HL-60 (cell line): ENCODE measurements around the gene POLR1B.

Experiments
- TF ChIP-seq, protein P1 (sequence below): IDR thresholded peaks from 2 replicates; pipeline ENCODE4 v1.6.1; 2012; ENCODE audit warnings: low read depth; ENCODE audit not compliant: insufficient replicate concordance
- TF ChIP-seq, protein P2 (sequence below): IDR thresholded peaks from one replicate; pipeline ENCODE4 v1.5.1; 2011; ENCODE audit warnings: low read length, control low read depth, inconsistent platforms; ENCODE audit not compliant: insufficient read depth

DNA sequence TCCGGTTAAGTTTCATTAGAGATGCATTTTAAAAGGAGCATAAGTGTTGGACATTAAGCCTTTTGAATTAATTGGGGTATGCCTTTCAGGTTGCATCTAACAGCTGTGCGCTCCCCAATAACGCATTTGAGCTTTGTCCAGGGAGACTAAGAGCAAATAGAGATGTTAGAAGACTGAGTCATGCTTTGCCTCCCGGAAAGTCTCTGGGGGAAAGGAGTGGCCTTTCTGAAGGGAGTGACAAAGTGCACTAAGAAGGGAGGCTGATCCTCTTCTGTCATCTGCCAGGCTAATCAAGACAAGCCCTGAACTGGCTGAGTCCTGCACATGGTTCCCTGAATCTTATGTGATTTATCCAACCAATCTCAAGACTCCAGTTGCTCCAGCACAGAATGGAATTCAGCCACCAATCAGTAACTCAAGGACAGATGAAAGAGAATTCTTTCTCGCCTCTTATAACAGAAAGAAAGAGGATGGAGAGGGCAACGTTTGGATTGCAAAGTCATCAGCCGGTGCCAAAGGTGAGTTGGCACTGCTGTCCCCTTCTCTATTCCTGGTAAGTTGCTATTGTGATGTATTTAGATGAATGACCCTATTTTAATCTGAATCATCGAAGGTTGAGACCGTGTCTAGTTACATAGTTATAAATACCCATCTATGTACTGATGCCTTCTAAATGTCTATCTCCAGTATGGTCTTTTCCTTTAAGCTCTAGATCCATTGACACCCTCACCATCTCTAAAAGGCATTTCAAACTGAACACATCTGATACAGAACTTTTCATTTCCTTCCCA is 48.2 kb upstream of the POLR1B start:
- TF ChIP-seq, protein P1, sequence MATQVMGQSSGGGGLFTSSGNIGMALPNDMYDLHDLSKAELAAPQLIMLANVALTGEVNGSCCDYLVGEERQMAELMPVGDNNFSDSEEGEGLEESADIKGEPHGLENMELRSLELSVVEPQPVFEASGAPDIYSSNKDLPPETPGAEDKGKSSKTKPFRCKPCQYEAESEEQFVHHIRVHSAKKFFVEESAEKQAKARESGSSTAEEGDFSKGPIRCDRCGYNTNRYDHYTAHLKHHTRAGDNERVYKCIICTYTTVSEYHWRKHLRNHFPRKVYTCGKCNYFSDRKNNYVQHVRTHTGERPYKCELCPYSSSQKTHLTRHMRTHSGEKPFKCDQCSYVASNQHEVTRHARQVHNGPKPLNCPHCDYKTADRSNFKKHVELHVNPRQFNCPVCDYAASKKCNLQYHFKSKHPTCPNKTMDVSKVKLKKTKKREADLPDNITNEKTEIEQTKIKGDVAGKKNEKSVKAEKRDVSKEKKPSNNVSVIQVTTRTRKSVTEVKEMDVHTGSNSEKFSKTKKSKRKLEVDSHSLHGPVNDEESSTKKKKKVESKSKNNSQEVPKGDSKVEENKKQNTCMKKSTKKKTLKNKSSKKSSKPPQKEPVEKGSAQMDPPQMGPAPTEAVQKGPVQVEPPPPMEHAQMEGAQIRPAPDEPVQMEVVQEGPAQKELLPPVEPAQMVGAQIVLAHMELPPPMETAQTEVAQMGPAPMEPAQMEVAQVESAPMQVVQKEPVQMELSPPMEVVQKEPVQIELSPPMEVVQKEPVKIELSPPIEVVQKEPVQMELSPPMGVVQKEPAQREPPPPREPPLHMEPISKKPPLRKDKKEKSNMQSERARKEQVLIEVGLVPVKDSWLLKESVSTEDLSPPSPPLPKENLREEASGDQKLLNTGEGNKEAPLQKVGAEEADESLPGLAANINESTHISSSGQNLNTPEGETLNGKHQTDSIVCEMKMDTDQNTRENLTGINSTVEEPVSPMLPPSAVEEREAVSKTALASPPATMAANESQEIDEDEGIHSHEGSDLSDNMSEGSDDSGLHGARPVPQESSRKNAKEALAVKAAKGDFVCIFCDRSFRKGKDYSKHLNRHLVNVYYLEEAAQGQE, result no peak
- TF ChIP-seq, protein P2, sequence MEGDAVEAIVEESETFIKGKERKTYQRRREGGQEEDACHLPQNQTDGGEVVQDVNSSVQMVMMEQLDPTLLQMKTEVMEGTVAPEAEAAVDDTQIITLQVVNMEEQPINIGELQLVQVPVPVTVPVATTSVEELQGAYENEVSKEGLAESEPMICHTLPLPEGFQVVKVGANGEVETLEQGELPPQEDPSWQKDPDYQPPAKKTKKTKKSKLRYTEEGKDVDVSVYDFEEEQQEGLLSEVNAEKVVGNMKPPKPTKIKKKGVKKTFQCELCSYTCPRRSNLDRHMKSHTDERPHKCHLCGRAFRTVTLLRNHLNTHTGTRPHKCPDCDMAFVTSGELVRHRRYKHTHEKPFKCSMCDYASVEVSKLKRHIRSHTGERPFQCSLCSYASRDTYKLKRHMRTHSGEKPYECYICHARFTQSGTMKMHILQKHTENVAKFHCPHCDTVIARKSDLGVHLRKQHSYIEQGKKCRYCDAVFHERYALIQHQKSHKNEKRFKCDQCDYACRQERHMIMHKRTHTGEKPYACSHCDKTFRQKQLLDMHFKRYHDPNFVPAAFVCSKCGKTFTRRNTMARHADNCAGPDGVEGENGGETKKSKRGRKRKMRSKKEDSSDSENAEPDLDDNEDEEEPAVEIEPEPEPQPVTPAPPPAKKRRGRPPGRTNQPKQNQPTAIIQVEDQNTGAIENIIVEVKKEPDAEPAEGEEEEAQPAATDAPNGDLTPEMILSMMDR, result no peak
